ENCODE results near the gene ANKMY2.

DNA sequence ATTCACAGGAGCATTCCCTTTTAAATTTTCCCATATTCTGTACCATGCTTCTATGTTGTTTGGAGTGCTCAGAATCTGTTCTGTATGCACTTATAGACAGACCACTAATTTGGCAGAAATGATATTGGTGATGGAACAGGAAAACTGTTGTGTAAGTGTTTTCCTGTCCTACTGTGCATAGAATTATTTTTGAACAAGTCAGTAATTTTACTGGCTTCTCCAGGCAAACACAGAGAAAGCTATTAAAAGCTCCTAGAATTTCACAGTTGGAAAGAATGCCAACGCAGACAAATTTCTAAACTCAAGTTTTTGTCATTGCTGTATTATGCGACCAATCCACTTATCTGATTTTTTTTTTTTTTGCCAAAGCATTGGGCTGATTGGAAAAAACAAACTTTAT, 55.7 kb downstream of the ANKMY2 start:
- TF ChIP-seq CTCF (IDR thresholded peaks at IDR 0.05) (no peak), POLR2A (IDR thresholded peaks at IDR 0.05) (no peak)

Data from right lobe of liver (tissue), 4 donors.